ENCODE measurements around the gene BGLAP. TPM values are rescaled to one million over a fixed set of nuclear protein-coding genes. Genes with fewer than 3 reads are reported as not detected.

BGLAP gene
- total RNA-seq, 1 experiment from 2014 or later, result 1.4 TPM

DNA sequence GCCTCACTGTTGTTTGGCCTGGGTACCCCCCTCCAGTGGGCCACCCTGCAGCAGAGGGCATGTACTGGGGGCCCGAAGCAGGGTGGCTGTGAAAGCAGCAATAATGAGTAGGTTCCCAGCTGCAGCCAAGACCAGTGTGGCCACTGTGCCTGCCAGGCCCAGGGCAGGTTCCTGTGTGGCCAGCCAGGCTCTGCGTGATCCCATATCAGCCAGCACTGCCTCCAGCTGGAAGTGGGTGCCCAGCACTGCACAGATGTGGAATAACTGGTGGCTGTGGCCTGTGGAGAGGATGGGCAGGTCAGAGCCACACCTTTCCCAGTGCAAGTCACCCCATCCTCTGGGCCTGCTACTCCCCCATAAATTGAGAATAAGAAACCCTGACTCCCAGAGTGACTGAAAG is 2.1 kb downstream of the BGLAP start:
- no peak for ATAC-seq
- CTCF ChIA-PET, result no interaction called here

DNA sequence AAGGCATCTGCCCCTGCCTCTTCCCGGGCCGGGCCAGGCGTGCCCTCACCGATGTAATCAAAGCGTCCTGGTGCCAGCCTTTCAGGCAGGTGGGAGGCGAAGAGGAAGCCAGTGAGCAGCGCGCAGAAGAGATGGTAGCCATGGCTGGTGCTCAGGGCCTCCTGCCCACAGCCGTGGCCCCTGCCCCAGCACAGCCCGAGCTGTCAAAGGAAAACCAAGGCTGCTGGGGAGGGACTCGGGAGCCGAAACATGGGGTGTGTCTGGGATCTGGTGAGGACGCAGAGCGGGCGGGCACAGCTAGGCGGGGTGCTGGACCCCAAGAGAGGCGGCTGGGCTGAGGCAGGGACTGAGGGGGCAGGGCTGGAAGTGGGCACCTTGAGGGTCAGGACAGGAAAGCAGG is 2.7 kb downstream of the BGLAP start:
- ChIA-PET POLR2A (no interaction called here), CTCF (no interaction called here), RAD21 (ENCODE audit: low non-redundant PET in 1 of 2, low total read pairs in 2 of 2, uncharacterized antibody in 2 of 2, unreplicated experiment in 2 of 2) (no interaction called here)
- ATAC-seq (no peak), DNase-seq (ENCODE audit: low read depth, low spot score) (no peak)
- peaks cover 3% of the 10 kb centered on the region; the same call in 1 of the 2 replicates for H4K20me1 ChIP-seq (ENCODE audit: insufficient read depth)
- H3K27ac ChIP-seq (ENCODE audit: low read depth, low read length), result no peak overlapping the region
- H3K9me3 ChIP-seq (ENCODE audit: control insufficient read depth in 1 of 2, insufficient read depth in 1 of 2, low read depth in 1 of 2, low read length in 2 of 2), result no peaks in the 10 kb centered on the region
- peaks cover 2 to 5% of the 10 kb centered on the region in 2 experiments; a peak in 1 of 4 replicates for H3K36me3 ChIP-seq (ENCODE audit: control insufficient read depth in 1 of 2, insufficient read depth in 2 of 2, low read length in 2 of 2)
- H3K79me2 ChIP-seq (ENCODE audit: insufficient read depth, low read length), result no peaks in the 10 kb centered on the region
- H3K4me1 ChIP-seq (ENCODE audit: control insufficient read depth in 1 of 2, insufficient read depth in 2 of 2, low read length in 2 of 2), result peaks cover 14 to 31% of the 10 kb centered on the region in 2 experiments
- BruUV-seq (replicated peaks), result no TSS peak
- no peaks in the 10 kb centered on the region for H3K9me2 ChIP-seq (ENCODE audit: insufficient read depth)
- no peak overlapping the region for H2AFZ ChIP-seq (ENCODE audit: low read depth, low read length, poor library complexity, severe bottlenecking)
- intact Hi-C loops (cut with micrococcal nuclease), result no loop called here
- H3K4me3 ChIP-seq (replicated peaks in 1 of 2; ENCODE audit: low read depth in 1 of 2, low read length in 2 of 2), result no peak overlapping the region
- H3K4me2 ChIP-seq (ENCODE audit: low read length), result no peak overlapping the region
- no peaks in the 10 kb centered on the region for H3K27me3 ChIP-seq (ENCODE audit: insufficient read depth, low read length)
- H3K9ac ChIP-seq (ENCODE audit: low read length), result no peak overlapping the region
- TF ChIP-seq TCF7L2 (IDR thresholded peaks at IDR 0.05; ENCODE audit: borderline replicate concordance, extremely low read depth, insufficient read depth, insufficient read length) (no peak), EZH2phosphoT487 (IDR thresholded peaks at IDR 0.05; ENCODE audit: borderline replicate concordance) (no peak), ZFX (IDR thresholded peaks at IDR 0.05) (no peak), MAX (IDR thresholded peaks at IDR 0.05) (no peak), ATF3 (IDR thresholded peaks at IDR 0.05) (no peak), EGR1 (IDR thresholded peaks at IDR 0.05; ENCODE audit: low read depth) (no peak), SP1 (IDR thresholded peaks at IDR 0.05; ENCODE audit: low read depth) (no peak), SRF (IDR thresholded peaks at IDR 0.05; ENCODE audit: low read depth) (no peak), ELF1 (IDR thresholded peaks at IDR 0.05; ENCODE audit: borderline replicate concordance, low read depth) (no peak), CBX3 (IDR thresholded peaks at IDR 0.05; ENCODE audit: low read depth) (no peak), EZH2 (IDR thresholded peaks at IDR 0.05) (no peak)
- TF ChIP-seq, protein P1, sequence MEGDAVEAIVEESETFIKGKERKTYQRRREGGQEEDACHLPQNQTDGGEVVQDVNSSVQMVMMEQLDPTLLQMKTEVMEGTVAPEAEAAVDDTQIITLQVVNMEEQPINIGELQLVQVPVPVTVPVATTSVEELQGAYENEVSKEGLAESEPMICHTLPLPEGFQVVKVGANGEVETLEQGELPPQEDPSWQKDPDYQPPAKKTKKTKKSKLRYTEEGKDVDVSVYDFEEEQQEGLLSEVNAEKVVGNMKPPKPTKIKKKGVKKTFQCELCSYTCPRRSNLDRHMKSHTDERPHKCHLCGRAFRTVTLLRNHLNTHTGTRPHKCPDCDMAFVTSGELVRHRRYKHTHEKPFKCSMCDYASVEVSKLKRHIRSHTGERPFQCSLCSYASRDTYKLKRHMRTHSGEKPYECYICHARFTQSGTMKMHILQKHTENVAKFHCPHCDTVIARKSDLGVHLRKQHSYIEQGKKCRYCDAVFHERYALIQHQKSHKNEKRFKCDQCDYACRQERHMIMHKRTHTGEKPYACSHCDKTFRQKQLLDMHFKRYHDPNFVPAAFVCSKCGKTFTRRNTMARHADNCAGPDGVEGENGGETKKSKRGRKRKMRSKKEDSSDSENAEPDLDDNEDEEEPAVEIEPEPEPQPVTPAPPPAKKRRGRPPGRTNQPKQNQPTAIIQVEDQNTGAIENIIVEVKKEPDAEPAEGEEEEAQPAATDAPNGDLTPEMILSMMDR (IDR thresholded peaks at IDR 0.05 in 2 of 3, conservative IDR thresholded peaks at IDR 0.05 in 1 of 3; ENCODE audit: borderline replicate concordance in 1 of 3, insufficient read depth in 1 of 3, low read depth in 2 of 3, low read length in 2 of 3), result no peak
- TF ChIP-seq, protein P2, sequence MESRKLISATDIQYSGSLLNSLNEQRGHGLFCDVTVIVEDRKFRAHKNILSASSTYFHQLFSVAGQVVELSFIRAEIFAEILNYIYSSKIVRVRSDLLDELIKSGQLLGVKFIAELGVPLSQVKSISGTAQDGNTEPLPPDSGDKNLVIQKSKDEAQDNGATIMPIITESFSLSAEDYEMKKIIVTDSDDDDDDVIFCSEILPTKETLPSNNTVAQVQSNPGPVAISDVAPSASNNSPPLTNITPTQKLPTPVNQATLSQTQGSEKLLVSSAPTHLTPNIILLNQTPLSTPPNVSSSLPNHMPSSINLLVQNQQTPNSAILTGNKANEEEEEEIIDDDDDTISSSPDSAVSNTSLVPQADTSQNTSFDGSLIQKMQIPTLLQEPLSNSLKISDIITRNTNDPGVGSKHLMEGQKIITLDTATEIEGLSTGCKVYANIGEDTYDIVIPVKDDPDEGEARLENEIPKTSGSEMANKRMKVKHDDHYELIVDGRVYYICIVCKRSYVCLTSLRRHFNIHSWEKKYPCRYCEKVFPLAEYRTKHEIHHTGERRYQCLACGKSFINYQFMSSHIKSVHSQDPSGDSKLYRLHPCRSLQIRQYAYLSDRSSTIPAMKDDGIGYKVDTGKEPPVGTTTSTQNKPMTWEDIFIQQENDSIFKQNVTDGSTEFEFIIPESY (IDR thresholded peaks at IDR 0.05; ENCODE audit: extremely low read depth, insufficient replicate concordance, low read length), result no peak

More for the DNA sequence above, 2.1 kb downstream of the BGLAP start:
- H3K4me3 ChIP-seq (replicated peaks in 1 of 2; ENCODE audit: low read depth in 1 of 2, low read length in 2 of 2), result no peak overlapping the region
- H3K27ac ChIP-seq (ENCODE audit: low read depth, low read length), result no peak overlapping the region
- H3K79me2 ChIP-seq (ENCODE audit: insufficient read depth, low read length), result no peaks in the 10 kb centered on the region
- H3K27me3 ChIP-seq (ENCODE audit: insufficient read depth, low read length), result no peaks in the 10 kb centered on the region
- no peaks in the 10 kb centered on the region for H3K9me3 ChIP-seq (ENCODE audit: control insufficient read depth in 1 of 2, insufficient read depth in 1 of 2, low read depth in 1 of 2, low read length in 2 of 2)
- H2AFZ ChIP-seq (ENCODE audit: low read depth, low read length, poor library complexity, severe bottlenecking), result no peak overlapping the region
- peaks cover 1 to 4% of the 10 kb centered on the region in 2 experiments; a peak in 1 of 4 replicates for H3K36me3 ChIP-seq (ENCODE audit: control insufficient read depth in 1 of 2, insufficient read depth in 2 of 2, low read length in 2 of 2)
- H3K9ac ChIP-seq (ENCODE audit: low read length), result no peak overlapping the region
- H4K20me1 ChIP-seq (ENCODE audit: insufficient read depth), result peaks cover 3% of the 10 kb centered on the region; the same call in 1 of the 2 replicates
- ChIA-PET RAD21 (ENCODE audit: low non-redundant PET in 1 of 2, low total read pairs in 2 of 2, uncharacterized antibody in 2 of 2, unreplicated experiment in 2 of 2) (no interaction called here), POLR2A (no interaction called here)
- no peak overlapping the region for H3K4me2 ChIP-seq (ENCODE audit: low read length)
- BruUV-seq (replicated peaks), result no TSS peak
- no peaks in the 10 kb centered on the region for H3K9me2 ChIP-seq (ENCODE audit: insufficient read depth)
- intact Hi-C loops (cut with micrococcal nuclease), result no loop called here
- TF ChIP-seq YY1 (IDR thresholded peaks at IDR 0.05; ENCODE audit: extremely low read depth, insufficient replicate concordance, low read depth, low read length), result no peak
- peaks cover 14 to 31% of the 10 kb centered on the region in 2 experiments for H3K4me1 ChIP-seq (ENCODE audit: control insufficient read depth in 1 of 2, insufficient read depth in 2 of 2, low read length in 2 of 2)
- no peak for DNase-seq (ENCODE audit: low read depth, low spot score)
